PC-3 (cell line): Measurements from ENCODE around the gene SPEM3. TPM values are rescaled to one million over a fixed set of nuclear protein-coding genes. Genes with fewer than 3 reads are reported as not detected.

Experiments used
- ATAC-seq: fragments of 200-7000 bp; cut with Tn5 transposase; 2 replicates; pipeline ENCODE4 v1.9.1; 2020; ENCODE audit warnings: mild to moderate bottlenecking, moderate library complexity
- BruUV-seq: library from RNA; stranded (reverse); fragments of 400-500 nt; replicated peaks from 2 replicates; lab custom pipeline; 2021; lab: Mats Ljungman, UMichigan
- CTCF ChIA-PET: fragments of 300-600 bp; sonication (Branson Sonifier 250); formaldehyde crosslinking; loops from one replicate; lab custom pipeline; 2022; ENCODE audit warnings: antibody characterized with exemption; lab: Charles Lee
- POLR2A ChIA-PET: fragments of 300-600 bp; sonication (Branson Sonifier 250); formaldehyde crosslinking; loops from one replicate; lab custom pipeline; 2022; ENCODE audit warnings: antibody characterized with exemption; ENCODE audit not compliant: unreplicated experiment; lab: Charles Lee
- DNase-seq: peaks from one replicate; pipeline ENCODE4 v3.0.0-alpha.2; 2015
- H2AFZ ChIP-seq: fragments of 300-600 bp; sonication (generic); 2 replicates; pipeline ENCODE4 v1.6.0; 2016; ENCODE audit warnings: antibody characterized with exemption, low read length
- H3F3A ChIP-seq: fragments of 300-600 bp; sonication (generic); one replicate; pipeline ENCODE4 v1.6.0; 2017; ENCODE audit warnings: antibody characterized with exemption, low read length, control low read depth, mild to moderate bottlenecking; ENCODE audit not compliant: unreplicated experiment
- H3K27ac ChIP-seq: fragments of 300-600 bp; sonication (generic); 2 replicates; pipeline ENCODE4 v1.5.1; 2016; ENCODE audit warnings: mild to moderate bottlenecking, low read length
- H3K27me3 ChIP-seq: fragments of 300-600 bp; sonication (generic); 2 replicates; pipeline ENCODE4 v1.6.1; 2016; ENCODE audit warnings: low read length, mixed read lengths
- H3K36me3 ChIP-seq: fragments of 300-600 bp; sonication (generic); 2 replicates; pipeline ENCODE4 v1.6.1; 2016; ENCODE audit warnings: low read depth, mixed run types, low read length, mixed read lengths
- H3K4me1 ChIP-seq: fragments of 300-600 bp; sonication (generic); 2 replicates; pipeline ENCODE4 v1.5.1; 2016; ENCODE audit warnings: low read length; ENCODE audit not compliant: insufficient read depth
- H3K4me2 ChIP-seq: fragments of 300-600 bp; sonication (generic); 2 replicates; pipeline ENCODE4 v1.6.0; 2016; ENCODE audit warnings: low read length
- H3K4me3 ChIP-seq: fragments of 300-600 bp; sonication (generic); 2 replicates; pipeline ENCODE4 v1.5.1; 2016; ENCODE audit warnings: mild to moderate bottlenecking, low read length, mixed read lengths
- H3K79me2 ChIP-seq: fragments of 300-600 bp; sonication (generic); 2 replicates; pipeline ENCODE4 v1.6.1; 2017; ENCODE audit warnings: low read length, mixed read lengths
- H3K9ac ChIP-seq: fragments of 300-600 bp; sonication (generic); 2 replicates; pipeline ENCODE4 v1.6.0; 2016; ENCODE audit warnings: mild to moderate bottlenecking, low read length
- H3K9me2 ChIP-seq: fragments of 300-600 bp; sonication (generic); replicated peaks from 2 replicates; pipeline ENCODE4 v1.6.1; 2016; ENCODE audit warnings: mixed run types, low read length, mixed read lengths
- H3K9me3 ChIP-seq: fragments of 300-600 bp; sonication (generic); 2 replicates; pipeline ENCODE4 v1.6.1; 2016; ENCODE audit warnings: low read length, mixed read lengths
- H4K20me1 ChIP-seq: fragments of 300-600 bp; sonication (generic); 2 replicates; pipeline ENCODE4 v1.6.1; 2016; ENCODE audit warnings: low read length, mixed read lengths
- EZH2 ChIP-seq: fragments of 300-600 bp; sonication (generic); IDR thresholded peaks from one replicate; pipeline ENCODE4 v1.6.1; 2017; ENCODE audit warnings: antibody characterized with exemption, mild to moderate bottlenecking, low read length; ENCODE audit not compliant: unreplicated experiment
- EZH2phosphoT487 ChIP-seq: fragments of 300-600 bp; sonication (generic); IDR thresholded peaks from 2 replicates; pipeline ENCODE4 v1.6.1; 2018; ENCODE audit warnings: mild to moderate bottlenecking, antibody characterized with exemption, low read length, borderline replicate concordance
- intact Hi-C: fragments of 100-400 bp; cut with micrococcal nuclease; formaldehyde crosslinking; loops from 2 replicates; pipeline ENCODE4 v1.9.0; 2023
- total RNA-seq: library from RNA; depleted of rRNA; stranded (reverse); fragments of >200 nt; gene quantifications from 2 replicates; pipeline ENCODE4 v1.2.3, GENCODE V29; 2014
- TF ChIP-seq, protein P1 (sequence below): fragments of 300-600 bp; sonication (generic); conservative IDR thresholded peaks from 2 replicates; pipeline ENCODE4 v1.5.1; 2017; ENCODE audit warnings: antibody characterized with exemption, low read depth, mild to moderate bottlenecking, low read length

Gene SPEM3
- total RNA-seq, 1 experiment from 2014 or later = not detected

DNA sequence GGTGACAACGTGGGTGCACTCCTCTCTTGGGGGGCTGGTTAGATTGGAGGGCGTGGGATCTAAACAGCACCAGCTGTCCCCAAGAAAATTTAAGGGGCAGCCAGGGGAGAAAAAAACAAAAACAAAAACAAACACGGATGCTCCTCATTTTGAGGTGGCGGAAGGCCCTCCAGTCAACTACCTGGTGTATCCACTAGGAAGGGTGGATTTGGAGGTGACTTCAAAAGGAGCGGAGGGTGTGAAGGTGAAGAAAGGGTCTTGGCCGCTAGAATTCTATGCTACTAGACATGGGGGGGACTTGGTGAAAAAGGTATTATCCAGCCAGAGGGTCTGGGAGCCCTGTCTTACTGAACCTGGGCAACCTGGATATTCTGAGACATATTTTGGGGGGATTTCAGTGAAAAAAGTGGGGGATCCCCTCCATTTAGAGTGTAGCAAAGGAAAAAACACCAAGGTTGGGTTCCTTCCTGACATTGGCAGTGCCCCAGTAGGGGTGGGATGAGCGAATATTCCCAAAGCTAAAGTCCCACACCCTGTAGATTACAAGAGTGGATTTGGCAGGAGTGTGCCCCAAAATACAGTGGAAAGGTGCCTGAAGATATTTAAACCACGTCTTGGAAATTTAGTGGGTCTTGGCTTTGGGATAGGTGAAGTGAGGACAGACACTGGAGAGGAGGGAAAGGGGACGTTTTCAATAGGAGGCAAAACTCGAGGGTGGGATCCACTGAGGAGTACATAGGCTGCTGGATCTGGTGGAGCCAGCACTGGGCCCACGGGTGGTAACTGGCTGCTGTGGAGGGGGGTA lies 10.2 kb downstream of the SPEM3 start:
- intact Hi-C loops = loop anchor here (5.0 kb wide), 2 partner anchors 87 to 248 kb away; partner anchors contain the start of genes KCTD11, TP53 and WRAP53
- no peaks in the 10 kb centered on the region for H3K9me3 ChIP-seq
- ATAC-seq (no peak), DNase-seq (no peak)
- H3K27me3 ChIP-seq = no peaks in the 10 kb centered on the region
- no peak for TF ChIP-seq EZH2phosphoT487
- no peak for TF ChIP-seq EZH2
- TF ChIP-seq, protein P1, sequence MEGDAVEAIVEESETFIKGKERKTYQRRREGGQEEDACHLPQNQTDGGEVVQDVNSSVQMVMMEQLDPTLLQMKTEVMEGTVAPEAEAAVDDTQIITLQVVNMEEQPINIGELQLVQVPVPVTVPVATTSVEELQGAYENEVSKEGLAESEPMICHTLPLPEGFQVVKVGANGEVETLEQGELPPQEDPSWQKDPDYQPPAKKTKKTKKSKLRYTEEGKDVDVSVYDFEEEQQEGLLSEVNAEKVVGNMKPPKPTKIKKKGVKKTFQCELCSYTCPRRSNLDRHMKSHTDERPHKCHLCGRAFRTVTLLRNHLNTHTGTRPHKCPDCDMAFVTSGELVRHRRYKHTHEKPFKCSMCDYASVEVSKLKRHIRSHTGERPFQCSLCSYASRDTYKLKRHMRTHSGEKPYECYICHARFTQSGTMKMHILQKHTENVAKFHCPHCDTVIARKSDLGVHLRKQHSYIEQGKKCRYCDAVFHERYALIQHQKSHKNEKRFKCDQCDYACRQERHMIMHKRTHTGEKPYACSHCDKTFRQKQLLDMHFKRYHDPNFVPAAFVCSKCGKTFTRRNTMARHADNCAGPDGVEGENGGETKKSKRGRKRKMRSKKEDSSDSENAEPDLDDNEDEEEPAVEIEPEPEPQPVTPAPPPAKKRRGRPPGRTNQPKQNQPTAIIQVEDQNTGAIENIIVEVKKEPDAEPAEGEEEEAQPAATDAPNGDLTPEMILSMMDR = no peak
- H3K4me2 ChIP-seq = peak overlapping the region; percentile 98; the same call in 1 of the 2 replicates
- H4K20me1 ChIP-seq = no peaks in the 10 kb centered on the region
- no peak overlapping the region for H3K27ac ChIP-seq
- no peak overlapping the region for H2AFZ ChIP-seq
- no TSS peak for BruUV-seq
- POLR2A ChIA-PET = no interaction called here
- CTCF ChIA-PET = no interaction called here
- H3K9me2 ChIP-seq = no peaks in the 10 kb centered on the region
- no peaks in the 10 kb centered on the region for H3F3A ChIP-seq
- peaks cover 4% of the 10 kb centered on the region; the same call in 1 of the 2 replicates for H3K4me1 ChIP-seq
- H3K4me3 ChIP-seq = no peak overlapping the region
- 0 out of 2 replicates have a peak, but pooled peaks cover 5% of the 10 kb centered on the region for H3K79me2 ChIP-seq
- no peaks in the 10 kb centered on the region for H3K36me3 ChIP-seq
- no peak overlapping the region for H3K9ac ChIP-seq

DNA sequence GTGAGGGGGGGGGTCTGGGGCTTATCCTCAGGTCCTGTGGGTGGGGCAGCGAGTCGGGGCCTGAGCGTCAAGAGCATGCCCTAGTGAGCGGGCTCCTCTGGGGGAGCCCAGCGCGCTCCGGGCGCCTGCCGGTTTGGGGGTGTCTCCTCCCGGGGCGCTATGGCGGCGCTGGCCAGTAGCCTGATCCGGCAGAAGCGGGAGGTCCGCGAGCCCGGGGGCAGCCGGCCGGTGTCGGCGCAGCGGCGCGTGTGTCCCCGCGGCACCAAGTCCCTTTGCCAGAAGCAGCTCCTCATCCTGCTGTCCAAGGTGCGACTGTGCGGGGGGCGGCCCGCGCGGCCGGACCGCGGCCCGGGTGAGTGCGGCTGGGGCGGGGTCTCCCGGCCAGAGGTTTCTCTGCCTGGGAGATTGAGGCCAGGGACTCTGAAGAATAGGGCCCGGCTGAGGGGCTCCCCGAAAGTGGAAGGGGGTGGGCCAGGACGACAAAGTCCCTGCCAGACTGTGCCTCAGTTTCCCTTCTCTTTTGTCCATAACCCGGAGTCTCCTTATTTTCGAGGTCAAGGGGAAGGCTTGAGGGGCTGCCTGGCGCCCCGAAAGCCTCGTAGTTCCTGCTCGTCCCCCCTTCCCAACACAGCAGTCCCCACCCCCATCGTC lies 10.9 kb downstream of the SPEM3 start, which contains the start of gene FGF11:
Gene FGF11, plus strand, starts transcription at position 51 of the 651 bp plus-strand sequence. Its CDS starts 109 bp downstream, at position 160.
- Histone ChIP-seq H4K20me1 (no peaks in the 10 kb centered on the region), H3K27me3 (no peaks in the 10 kb centered on the region), H3K9ac (peak within 1 kb of the TSS; percentile 48), H3K4me2 (peak within 1 kb of the TSS; percentile 98), H3K79me2 (0 out of 2 replicates have a peak, but pooled peaks cover 5% of the 10 kb centered on the region), H3K27ac (no peak within 1 kb of the TSS), H3F3A (no peaks in the 10 kb centered on the region), H3K36me3 (no peaks in the 10 kb centered on the region), H3K9me3 (no peaks in the 10 kb centered on the region), H3K9me2 (no peaks in the 10 kb centered on the region), H3K4me3 (peak within 1 kb of the TSS; percentile 74), H3K4me1 (peaks cover 4% of the 10 kb centered on the region; the same call in 1 of the 2 replicates), H2AFZ (peak within 1 kb of the TSS; percentile 81)
- ChIA-PET CTCF (interaction anchor here (0.5 kb wide), 1 partner anchor 15 kb away, joined by 3 read pairs; no protein-coding TSS in a partner anchor), POLR2A (no interaction called here)
- intact Hi-C loops = loop anchor here (5.0 kb wide), 2 partner anchors 87 to 248 kb away; partner anchors contain the start of genes KCTD11, TP53 and WRAP53
- TF ChIP-seq EZH2phosphoT487 (no peak), EZH2 (no peak)
- TF ChIP-seq, protein P1 = no peak
- DNase-seq (no peak), ATAC-seq (no peak)
- BruUV-seq = no TSS peak
